SU-DHL-6 (cell line): ENCODE results near the gene ASAP2.

Experiments
- EZH2phosphoT487 ChIP-seq: fragments of 200-600 bp; sonication (generic), shearing (Covaris generic); conservative IDR thresholded peaks from 2 replicates; pipeline ENCODE4 v1.6.1; 2018; ENCODE audit warnings: mild to moderate bottlenecking, antibody characterized with exemption, low read length, moderate library complexity, mixed read lengths
- TF ChIP-seq, protein P1 (sequence below): fragments of 200-600 bp; sonication (generic); IDR thresholded peaks from one replicate; pipeline ENCODE4 v1.5.1; 2017; ENCODE audit warnings: antibody characterized with exemption, mild to moderate bottlenecking, low read length, moderate library complexity; ENCODE audit not compliant: insufficient read depth, poor library complexity, severe bottlenecking

DNA sequence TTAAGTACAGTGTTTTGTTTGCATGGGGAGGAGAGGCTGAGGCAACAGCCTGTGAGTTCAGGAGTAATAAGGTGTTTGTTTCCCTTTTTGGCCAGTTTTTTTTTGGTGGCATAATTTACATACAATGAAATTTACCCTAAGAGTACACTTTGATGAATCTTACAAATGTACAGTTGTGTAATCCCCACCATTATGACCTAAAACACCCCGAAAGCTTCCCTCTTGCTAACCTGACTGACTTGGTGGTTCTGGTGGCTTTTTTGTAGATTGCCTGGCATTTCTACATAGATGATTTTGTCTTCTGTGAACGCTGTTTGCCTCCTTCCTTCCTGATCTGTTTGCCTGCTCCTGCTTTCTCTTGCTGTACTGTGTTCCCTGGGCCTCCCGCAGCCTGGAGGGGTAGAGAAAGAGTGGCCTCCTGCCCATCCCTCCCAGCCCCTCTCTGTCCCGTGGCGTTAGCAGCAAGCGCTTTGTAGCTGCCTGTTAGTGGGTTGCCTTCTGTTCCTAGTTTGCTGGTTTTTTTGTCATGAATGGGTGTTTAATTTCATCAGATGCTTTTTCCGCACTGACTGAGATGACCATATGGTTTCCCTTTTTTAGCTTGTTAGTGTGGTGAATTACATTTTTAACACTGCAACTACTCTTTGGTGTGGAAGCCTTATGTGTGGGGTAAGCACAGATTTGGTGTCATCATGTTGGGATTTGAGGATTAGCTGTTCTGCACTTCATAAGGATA is 32.1 kb downstream of the ASAP2 start:
- TF ChIP-seq, protein P1, sequence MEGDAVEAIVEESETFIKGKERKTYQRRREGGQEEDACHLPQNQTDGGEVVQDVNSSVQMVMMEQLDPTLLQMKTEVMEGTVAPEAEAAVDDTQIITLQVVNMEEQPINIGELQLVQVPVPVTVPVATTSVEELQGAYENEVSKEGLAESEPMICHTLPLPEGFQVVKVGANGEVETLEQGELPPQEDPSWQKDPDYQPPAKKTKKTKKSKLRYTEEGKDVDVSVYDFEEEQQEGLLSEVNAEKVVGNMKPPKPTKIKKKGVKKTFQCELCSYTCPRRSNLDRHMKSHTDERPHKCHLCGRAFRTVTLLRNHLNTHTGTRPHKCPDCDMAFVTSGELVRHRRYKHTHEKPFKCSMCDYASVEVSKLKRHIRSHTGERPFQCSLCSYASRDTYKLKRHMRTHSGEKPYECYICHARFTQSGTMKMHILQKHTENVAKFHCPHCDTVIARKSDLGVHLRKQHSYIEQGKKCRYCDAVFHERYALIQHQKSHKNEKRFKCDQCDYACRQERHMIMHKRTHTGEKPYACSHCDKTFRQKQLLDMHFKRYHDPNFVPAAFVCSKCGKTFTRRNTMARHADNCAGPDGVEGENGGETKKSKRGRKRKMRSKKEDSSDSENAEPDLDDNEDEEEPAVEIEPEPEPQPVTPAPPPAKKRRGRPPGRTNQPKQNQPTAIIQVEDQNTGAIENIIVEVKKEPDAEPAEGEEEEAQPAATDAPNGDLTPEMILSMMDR: no peak
- TF ChIP-seq EZH2phosphoT487: no peak
